ENCODE data around the gene NT5DC3. TPM values are rescaled to one million over a fixed set of nuclear protein-coding genes. Genes with fewer than 3 reads are reported as not detected.
"Not testable (repeated sequence)": the region's sequence is repeated elsewhere in the genome, so short reads cannot be mapped to it uniquely, and the experiment has no call there.

The NT5DC3 gene
- polyA plus RNA-seq, 4 donors, result 3.3 to 4.1 (median 3.7) TPM

- no peak for DNase-seq (ENCODE audit: low read depth in 4 of 4, low spot score in 3 of 4)
Measured at GRCh38 chr12:103811791-103812190, 29.2 kb downstream of the NT5DC3 start.

- no peak for DNase-seq (ENCODE audit: low read depth in 4 of 4, low spot score in 3 of 4)
Measured at GRCh38 chr12:103810111-103810510, 30.9 kb downstream of the NT5DC3 start.

DNA sequence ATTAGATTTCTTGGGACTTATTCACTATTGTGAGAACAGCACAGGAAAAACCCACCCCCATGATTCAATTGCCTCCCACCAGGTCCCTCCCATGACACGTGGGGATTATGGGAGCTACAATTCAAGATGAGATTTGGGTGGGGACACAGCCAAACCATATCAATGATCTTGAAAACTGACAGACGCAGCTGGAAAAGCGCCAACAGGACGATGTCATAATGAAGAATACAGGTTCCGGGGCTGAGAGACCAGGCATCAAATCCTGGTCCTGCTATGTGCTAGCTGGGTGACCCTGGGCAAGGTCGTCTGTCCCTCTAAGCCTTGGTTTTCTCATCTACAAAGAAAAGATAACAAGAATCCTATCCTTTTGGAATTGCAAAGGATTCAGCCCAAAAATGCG is 31.4 kb downstream of the NT5DC3 start:
- not testable (repeated sequence) for DNase-seq (ENCODE audit: low read depth in 4 of 4, low spot score in 3 of 4)

- DNase-seq (ENCODE audit: low read depth in 4 of 4, low spot score in 3 of 4), result no peak
Measured at GRCh38 chr12:103809154-103809553, 31.9 kb downstream of the NT5DC3 start.

- DNase-seq (ENCODE audit: low read depth in 4 of 4, low spot score in 3 of 4), result no peak
Measured at GRCh38 chr12:103808239-103808880, 32.7 kb downstream of the NT5DC3 start.

GRCh38 chr12:103807561-103808238 is 33.3 kb downstream of the NT5DC3 start:
- no peak for DNase-seq (ENCODE audit: low read depth in 4 of 4, low spot score in 3 of 4)

DNA sequence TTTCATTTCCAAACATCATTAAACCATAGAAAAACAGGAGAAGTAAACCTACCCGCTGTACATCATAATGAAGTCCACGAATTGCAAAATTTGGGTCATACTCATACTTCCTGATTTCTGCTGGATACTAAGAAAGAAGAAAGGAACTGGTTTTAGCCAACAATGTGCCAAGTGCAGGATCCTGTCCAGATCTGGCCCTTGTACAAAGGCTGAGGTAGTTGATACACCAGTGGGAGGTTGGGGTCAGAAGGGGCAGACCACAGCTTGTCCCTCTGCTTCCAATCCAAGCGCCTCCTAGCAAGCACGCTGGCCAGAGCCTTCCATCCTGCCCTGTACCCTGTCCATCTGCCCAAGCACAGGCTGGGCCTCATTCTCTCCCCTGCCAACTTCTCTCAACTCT is 34.2 kb downstream of the NT5DC3 start:
- no peak for DNase-seq (ENCODE audit: low read depth in 4 of 4, low spot score in 3 of 4)

GRCh38 chr12:103805655-103806360 is 35.2 kb downstream of the NT5DC3 start:
- no peak for DNase-seq (ENCODE audit: low read depth in 4 of 4, low spot score in 3 of 4)

DNA sequence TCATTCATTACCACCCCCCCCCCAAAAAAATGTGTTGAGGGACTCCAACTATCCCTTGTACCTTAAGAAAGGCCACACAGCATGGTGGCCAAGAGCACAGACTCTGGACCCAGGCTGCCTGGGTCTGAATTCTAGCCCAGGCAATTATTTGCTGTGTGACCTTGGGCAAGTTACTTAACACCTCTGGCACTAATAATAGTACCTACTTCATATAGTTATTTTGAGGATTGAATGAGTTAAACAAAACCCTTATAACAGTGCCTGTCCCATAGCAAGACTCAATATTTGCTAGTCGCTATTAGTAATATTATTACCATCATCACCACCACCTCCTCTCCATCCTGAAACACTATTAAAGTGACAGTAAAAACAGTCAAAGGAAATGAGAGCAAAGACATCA is 37.2 kb downstream of the NT5DC3 start:
- no peak for DNase-seq (ENCODE audit: low read depth in 4 of 4, low spot score in 3 of 4)

DNA sequence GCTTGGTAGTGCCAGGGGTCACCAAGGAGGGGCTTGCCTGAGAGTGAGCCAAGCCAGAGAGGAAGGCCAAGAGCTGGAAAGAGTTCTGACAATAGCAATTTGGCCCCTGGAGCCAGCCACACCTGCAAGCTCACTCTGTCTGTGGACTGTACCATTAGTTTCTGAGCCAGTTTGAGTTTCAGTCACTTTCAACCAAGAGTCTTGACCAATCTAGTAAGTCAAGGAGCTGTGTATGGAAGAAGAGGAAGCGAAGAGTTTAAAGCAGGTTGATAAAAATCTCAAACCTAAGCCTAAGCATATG is 38.5 kb downstream of the NT5DC3 start:
- no peak for DNase-seq (ENCODE audit: low read depth in 4 of 4, low spot score in 3 of 4)

DNA sequence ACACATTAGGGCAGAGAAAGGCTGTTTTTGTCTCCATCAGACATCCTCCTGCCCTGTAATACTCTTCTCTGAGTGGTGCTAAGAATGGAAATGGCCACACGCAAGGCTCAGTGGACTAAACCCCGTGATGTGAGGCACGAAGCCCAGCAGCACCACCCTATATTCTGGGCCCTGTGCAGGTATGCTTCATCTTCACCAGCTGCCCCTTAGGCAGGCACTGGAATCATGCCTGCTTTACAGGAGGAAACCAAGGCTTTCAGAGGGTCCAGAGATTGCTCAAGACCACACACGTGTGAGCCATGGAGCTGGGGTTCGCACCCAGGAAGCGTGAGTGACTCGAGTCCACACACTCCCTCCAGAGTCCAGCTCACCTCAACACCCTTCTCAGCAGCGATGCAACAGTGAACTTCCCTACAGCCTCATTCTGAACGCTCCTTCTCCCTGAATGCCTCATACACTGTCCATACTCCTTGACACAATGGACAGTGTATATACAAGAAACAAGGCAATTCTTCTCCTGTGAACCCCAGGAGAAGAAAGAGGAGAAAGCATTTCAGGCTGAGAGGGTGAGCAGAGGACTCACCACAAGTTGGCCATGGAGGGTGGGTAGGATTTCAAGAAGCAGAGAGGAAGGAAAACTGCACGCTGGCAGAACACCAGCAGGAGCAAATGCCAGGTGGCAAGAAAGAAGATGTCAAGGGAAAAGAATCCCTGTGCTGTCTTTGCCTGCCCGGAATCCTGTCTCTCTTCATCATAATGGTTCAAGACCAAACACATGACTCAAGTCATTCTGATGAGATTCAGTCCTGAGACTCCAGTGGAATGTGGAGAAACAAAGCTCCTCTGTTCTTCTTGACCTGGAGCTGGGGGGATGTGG is 39.1 kb downstream of the NT5DC3 start:
- DNase-seq (ENCODE audit: low read depth in 4 of 4, low spot score in 3 of 4), result no peak

GRCh38 chr12:103799857-103800771 is 40.9 kb downstream of the NT5DC3 start:
- no peak for DNase-seq (ENCODE audit: low read depth in 4 of 4, low spot score in 3 of 4)

GRCh38 chr12:103799504-103799856 is 41.6 kb downstream of the NT5DC3 start:
- no peak for DNase-seq (ENCODE audit: low read depth in 4 of 4, low spot score in 3 of 4)

DNA sequence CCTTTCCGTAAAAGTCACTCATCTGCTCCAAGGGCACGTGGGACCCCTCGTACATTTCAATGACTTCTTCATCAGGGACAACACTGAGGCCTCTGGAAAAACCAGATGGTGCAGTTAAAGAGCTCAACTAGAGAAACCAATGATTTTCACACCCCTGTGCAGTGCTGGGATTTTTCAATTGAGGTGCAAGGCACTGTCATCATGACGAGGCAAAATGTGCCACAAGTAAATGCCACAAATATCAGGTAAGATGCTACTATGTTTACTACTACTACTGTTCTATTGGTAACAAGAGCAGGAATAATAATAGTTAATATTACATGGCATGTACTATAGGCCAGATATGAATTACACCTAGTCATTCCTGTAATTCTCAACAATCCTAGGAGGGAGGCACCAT is 42.4 kb downstream of the NT5DC3 start:
- no peak for DNase-seq (ENCODE audit: low read depth in 4 of 4, low spot score in 3 of 4)

DNA sequence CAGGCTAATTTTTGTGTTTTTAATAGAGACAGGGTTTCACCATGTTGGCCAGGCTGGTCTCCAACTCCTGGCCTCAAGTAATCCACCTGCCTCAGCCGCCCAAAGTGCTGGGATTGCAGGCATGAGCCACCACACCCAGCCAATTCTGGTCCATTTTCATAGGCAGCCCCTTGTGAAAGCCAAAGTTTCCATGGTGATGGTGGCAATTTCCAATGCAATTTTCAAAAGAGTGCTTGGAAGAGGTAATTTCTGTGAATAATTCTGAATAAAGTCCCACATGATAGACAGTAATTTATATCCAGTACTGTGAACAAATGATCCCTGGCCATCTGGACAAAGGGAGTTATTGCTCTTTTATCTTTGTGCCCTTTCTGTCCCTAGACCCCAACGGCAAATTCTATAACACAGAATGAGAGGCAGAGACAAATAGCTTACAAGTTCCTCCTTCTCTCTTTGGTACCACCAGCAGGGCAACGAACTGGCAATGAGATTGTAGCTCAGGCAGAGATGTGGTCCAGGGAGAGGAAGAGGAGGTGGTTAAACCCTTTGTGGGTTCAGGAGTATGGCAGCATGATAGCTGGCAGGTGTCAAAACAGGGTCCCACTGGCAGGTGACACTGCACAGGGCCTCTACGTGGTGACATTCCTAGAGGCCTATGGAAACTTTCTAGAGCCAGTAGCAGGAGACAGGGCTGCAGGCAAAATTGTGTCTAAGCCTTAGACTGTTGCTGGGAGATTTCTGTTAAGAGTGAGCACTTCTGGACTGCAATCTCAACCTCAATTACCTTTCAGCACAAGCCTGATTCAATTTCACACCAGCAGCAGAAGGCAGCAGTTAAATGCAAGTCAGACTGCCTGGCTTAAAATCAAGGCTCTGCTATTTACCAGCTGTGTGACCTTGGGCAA is 46.5 kb downstream of the NT5DC3 start:
- DNase-seq (ENCODE audit: low read depth in 4 of 4, low spot score in 3 of 4), result no peak

GRCh38 chr12:103793512-103794045 is 47.5 kb downstream of the NT5DC3 start:
- DNase-seq (ENCODE audit: low read depth in 4 of 4, low spot score in 3 of 4), result no peak

DNA sequence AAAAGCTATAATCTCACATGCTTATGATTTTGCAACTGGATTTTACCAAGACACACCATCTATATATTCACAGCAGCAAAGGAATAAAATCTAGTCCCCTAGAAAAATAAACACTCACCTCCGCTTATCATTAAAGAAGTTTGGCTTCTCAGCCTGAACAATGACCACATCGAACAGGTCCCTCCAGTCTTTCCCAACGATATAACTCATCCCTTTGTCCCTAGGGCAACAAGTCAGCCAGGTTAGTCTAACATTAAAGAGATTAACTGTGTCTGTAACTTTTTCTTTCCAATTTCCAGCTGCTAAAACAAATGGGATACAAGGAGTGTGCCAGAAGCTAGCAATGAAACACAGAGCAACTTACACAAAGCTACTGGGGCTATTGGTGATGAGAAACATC is 48.0 kb downstream of the NT5DC3 start:
- DNase-seq (ENCODE audit: low read depth in 4 of 4, low spot score in 3 of 4), result no peak

DNA sequence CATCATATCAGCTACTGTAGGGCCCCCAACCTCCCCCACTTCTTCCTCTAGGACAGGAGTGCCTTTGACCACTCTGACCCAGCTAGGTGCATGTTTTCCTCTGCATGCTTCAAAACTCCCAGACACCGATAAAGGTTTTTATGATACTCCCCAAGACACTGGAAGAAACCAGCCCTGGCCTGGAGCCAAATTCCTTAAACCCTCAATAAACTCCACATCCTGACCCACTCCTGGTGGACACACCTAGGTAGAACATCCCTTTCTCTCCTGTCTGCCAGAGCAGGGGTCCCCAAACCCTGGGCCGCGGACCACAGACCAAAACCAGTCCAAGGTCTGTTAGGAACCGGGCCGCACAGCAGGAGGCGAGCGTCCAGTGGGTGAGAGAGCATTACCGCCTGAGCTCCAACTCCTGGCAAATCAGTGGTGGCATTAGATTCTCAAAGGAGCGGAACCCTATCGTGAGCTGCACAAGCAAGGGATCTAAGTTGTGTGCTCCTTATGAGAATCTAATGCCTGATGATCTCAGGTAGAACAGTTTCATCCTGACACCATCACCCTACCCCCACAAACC is 49.6 kb downstream of the NT5DC3 start:
- DNase-seq (ENCODE audit: low read depth in 4 of 4, low spot score in 3 of 4), result no peak

GRCh38 chr12:103786201-103786600 is 54.8 kb downstream of the NT5DC3 start:
- DNase-seq (ENCODE audit: low read depth in 4 of 4, low spot score in 3 of 4), result no peak
